Thymus (tissue), 11 donors: ENCODE results near the gene PHEX. TPM values are rescaled to one million over a fixed set of nuclear protein-coding genes. Genes with fewer than 3 reads are reported as not detected.

Experiments used
- DNase-seq, 9 donors: peaks; one replicate each; pipeline ENCODE4 v3.0.0-alpha.2; 2013; ENCODE audit warnings: low spot score in 9 of 9, low read depth in 6 of 9, missing footprints in 1 of 9
- H3K27ac ChIP-seq, 2 donors: one replicate each; pipeline ENCODE4 v1.5.1; 2013; ENCODE audit warnings: control low read depth in 1 of 2, low read depth in 1 of 2, low read length in 1 of 2, mild to moderate bottlenecking in 1 of 2, moderate library complexity in 1 of 2
- H3K27me3 ChIP-seq, 2 donors: one replicate each; pipeline ENCODE4 v1.5.1; 2013; ENCODE audit warnings: low read length in 1 of 2; ENCODE audit not compliant: control insufficient read depth in 2 of 2, insufficient read depth in 1 of 2
- H3K36me3 ChIP-seq, 2 donors: one replicate each; pipeline ENCODE4 v1.5.1; 2013; ENCODE audit warnings: low read length in 1 of 2, mild to moderate bottlenecking in 1 of 2, moderate library complexity in 1 of 2; ENCODE audit not compliant: control insufficient read depth in 2 of 2, insufficient read depth in 2 of 2
- H3K4me1 ChIP-seq, 2 donors: one replicate each; pipeline ENCODE4 v1.5.1; 2013; ENCODE audit warnings: low read length in 2 of 2; ENCODE audit not compliant: control insufficient read depth in 2 of 2, insufficient read depth in 2 of 2
- H3K4me3 ChIP-seq, 2 donors: one replicate each; pipeline ENCODE4 v1.5.1; 2013; ENCODE audit warnings: low read length in 2 of 2, control low read depth in 1 of 2, mild to moderate bottlenecking in 1 of 2
- H3K9me3 ChIP-seq, 2 donors: one replicate each; pipeline ENCODE4 v1.5.1; 2013; ENCODE audit warnings: low read length in 1 of 2, mild to moderate bottlenecking in 1 of 2; ENCODE audit not compliant: control insufficient read depth in 2 of 2, insufficient read depth in 1 of 2
- WGBS: extraction: QIAGEN DNeasy Blood & Tissue Kit; methylation state at CpG from one replicate; pipeline ENCODE4 v1.1.7; 2013; 5-methylcytosine and 5-hydroxymethylcytosine counted together
- polyA plus RNA-seq: library from polyadenylated mRNA; stranded (reverse); fragments of 200-250 nt; gene quantifications from one replicate; pipeline ENCODE4 v1.2.3, GENCODE V29; 2013
- total RNA-seq: library from RNA; stranded (reverse); fragments of 120-200 nt; gene quantifications from one replicate; pipeline ENCODE4 v1.2.4, GENCODE V29; 2013
- donor health status: healthy.

The PHEX gene
- total and polyA plus RNA-seq, 2 donors: 0.66 TPM

DNA sequence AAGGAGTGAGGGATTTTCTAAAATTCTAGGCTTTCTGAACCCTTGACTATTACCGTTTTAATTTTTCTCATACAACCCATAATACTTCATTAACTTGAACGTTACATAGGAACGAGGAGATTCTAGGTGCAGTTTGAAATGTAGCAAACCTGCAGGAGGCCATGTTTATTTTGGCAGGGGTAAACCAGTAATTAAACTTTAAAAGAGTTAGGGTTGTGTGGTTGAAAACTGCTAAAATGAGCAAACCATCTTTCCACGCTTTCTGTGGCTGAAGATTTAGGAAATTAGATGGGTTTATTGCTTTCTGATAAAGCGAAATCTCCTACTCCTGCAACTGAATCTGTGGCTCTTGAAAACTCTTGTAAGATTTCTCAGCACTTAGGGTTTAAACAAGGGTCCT lies 1.7 kb downstream of the PHEX start:
- Histone ChIP-seq H3K4me3 (no peak overlapping the region), H3K27ac (no peak overlapping the region), H3K4me1 (peaks cover 0 to 2% of the 10 kb centered on the region in 2 donors), H3K36me3 (no peaks in the 10 kb centered on the region), H3K9me3 (no peaks in the 10 kb centered on the region), H3K27me3 (no peaks in the 10 kb centered on the region)
- WGBS: 77% methylated on average over 5 of the region's 5 CpGs
- no peak for DNase-seq

DNA sequence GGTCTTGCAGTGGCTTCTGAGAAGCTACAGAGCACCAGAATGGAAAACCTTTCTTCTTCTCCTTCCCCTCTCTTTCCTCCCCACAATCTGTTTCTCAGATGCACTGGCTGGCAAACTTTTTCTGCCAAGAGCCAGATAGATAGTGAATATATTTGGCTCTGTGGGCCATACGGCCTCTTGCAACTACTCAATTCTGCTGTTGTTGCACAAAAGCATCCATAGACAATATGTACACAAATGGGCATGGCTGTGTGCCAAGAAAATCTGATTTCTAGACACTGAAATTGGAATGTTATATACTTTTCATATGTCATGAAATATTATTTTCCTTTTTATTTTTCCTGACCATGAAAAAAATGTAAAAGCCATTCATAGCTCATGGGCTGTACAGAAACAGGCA lies 3.1 kb downstream of the PHEX start:
- WGBS: 97% methylated on average over 1 of the region's 1 CpG
- Histone ChIP-seq H3K4me3 (no peak overlapping the region), H3K36me3 (no peaks in the 10 kb centered on the region), H3K27ac (no peak overlapping the region), H3K27me3 (no peaks in the 10 kb centered on the region), H3K4me1 (peaks cover 0 to 2% of the 10 kb centered on the region in 2 donors), H3K9me3 (no peaks in the 10 kb centered on the region)
- no peak for DNase-seq

DNA sequence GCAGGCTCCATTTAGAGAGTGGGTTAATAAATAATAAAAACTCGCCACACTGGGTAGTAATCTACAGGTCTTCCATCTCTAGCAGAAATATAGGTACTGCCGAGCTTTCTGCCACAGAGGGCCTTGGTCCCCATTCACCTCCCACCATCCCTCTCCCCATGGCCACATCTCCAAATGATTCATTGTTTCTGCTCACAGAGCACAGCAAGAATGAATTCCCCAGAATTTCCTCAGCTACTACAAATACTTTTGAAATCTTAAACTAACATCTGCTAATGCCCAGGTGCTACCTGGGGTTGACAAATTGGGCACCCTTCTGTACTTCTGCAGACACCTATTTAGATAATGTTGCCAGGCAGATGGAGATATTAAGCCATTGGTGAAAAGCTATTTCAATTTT lies 5.1 kb downstream of the PHEX start:
- 94% methylated on average over 2 of the region's 2 CpGs for WGBS
- H3K4me1 ChIP-seq: peaks cover 0 to 2% of the 10 kb centered on the region in 2 donors
- H3K9me3 ChIP-seq: no peaks in the 10 kb centered on the region
- H3K4me3 ChIP-seq: no peak overlapping the region
- no peaks in the 10 kb centered on the region for H3K36me3 ChIP-seq
- H3K27ac ChIP-seq: no peak overlapping the region
- DNase-seq: no peak
- no peaks in the 10 kb centered on the region for H3K27me3 ChIP-seq

DNA sequence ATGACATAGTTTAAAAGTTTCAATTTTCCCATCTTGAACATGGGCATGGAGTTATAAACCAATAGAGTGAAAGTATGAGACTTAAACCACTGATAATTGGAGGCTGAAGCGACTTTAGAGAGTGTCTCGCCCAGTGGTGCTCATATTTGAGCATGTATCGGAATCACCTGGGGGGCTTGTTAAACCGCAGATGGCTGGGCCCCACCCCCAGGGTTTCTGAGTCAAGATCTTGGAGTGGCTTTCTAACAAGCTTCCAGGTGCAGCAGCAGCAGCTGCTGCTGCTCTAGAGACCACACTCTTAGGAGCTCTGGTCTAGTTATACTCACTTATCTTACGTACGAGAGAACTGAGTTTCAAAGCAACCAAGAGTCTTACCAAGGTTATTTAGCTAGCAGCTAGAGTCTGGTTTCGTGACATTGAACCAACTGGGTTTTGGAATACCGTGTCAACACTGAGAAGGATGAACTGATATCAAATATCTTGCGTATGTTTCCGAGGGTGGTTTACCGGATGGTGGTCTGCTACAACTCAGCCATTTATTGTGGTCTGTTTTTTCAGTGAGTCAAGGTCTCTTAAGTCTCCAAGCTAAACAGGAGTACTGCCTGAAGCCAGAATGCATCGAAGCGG lies 5.9 kb downstream of the PHEX start:
- no peak overlapping the region for H3K4me3 ChIP-seq
- WGBS: 88% methylated on average over 13 of the region's 13 CpGs
- no peaks in the 10 kb centered on the region for H3K9me3 ChIP-seq
- H3K36me3 ChIP-seq: no peaks in the 10 kb centered on the region
- peak in 4 of 9 donors; percentile 3 to 44 (median 13) for DNase-seq
- peak overlapping the region in 1 of 2 donors; percentile 56 for H3K27ac ChIP-seq
- H3K27me3 ChIP-seq: no peaks in the 10 kb centered on the region
- H3K4me1 ChIP-seq: peaks cover 0 to 2% of the 10 kb centered on the region in 2 donors

DNA sequence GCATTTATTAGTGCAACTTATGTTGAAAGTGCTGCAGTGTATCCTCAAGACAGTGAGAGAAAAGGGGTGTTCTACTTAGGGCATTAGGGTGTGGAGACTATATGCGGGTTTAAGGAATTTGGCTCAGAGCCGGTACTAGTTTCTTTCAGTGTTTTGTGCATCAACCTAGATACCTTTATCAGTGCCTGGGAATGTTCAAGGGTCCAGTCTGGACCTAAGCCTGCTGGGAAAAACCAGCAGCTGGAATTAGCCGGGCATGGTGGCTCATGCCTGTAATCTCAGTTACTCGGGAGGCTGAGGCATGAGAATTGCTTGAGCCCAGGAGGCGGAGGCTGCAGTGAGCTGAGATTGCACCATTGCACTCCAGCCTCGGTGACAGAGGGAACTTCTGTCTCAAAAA lies 7.4 kb downstream of the PHEX start:
- DNase-seq: no peak
- 96% methylated on average over 6 of the region's 6 CpGs for WGBS

DNA sequence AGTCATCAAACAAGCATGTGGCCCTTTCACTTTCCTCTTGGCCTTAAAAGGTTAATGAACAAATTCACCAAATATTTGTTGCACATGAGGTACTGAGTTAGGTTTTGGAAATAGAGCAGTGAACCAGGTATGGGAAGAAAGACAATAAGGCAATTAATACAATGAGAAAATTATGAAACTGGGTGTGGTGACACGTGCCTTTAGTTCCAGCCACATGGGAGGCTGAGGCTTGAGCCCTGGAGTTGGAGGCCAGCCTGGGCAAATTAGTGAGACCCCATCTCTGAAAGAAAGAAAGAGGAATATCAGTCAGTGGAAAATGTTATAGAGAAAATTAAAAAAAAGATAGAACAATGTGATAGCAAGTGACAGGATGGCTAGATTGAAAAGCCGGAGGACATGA lies 8.1 kb downstream of the PHEX start:
- Histone ChIP-seq H3K27ac (no peak overlapping the region), H3K9me3 (no peaks in the 10 kb centered on the region), H3K36me3 (no peaks in the 10 kb centered on the region), H3K4me3 (no peak overlapping the region), H3K27me3 (no peaks in the 10 kb centered on the region), H3K4me1 (peaks cover 0 to 2% of the 10 kb centered on the region in 2 donors)
- 99% methylated on average over 2 of the region's 2 CpGs for WGBS
- no peak for DNase-seq

More for the DNA sequence above, 7.4 kb downstream of the PHEX start:
- H3K4me1 ChIP-seq: peaks cover 0 to 2% of the 10 kb centered on the region in 2 donors
- H3K36me3 ChIP-seq: no peaks in the 10 kb centered on the region
- H3K4me3 ChIP-seq: no peak overlapping the region
- no peaks in the 10 kb centered on the region for H3K9me3 ChIP-seq
- no peaks in the 10 kb centered on the region for H3K27me3 ChIP-seq
- H3K27ac ChIP-seq: no peak overlapping the region

DNA sequence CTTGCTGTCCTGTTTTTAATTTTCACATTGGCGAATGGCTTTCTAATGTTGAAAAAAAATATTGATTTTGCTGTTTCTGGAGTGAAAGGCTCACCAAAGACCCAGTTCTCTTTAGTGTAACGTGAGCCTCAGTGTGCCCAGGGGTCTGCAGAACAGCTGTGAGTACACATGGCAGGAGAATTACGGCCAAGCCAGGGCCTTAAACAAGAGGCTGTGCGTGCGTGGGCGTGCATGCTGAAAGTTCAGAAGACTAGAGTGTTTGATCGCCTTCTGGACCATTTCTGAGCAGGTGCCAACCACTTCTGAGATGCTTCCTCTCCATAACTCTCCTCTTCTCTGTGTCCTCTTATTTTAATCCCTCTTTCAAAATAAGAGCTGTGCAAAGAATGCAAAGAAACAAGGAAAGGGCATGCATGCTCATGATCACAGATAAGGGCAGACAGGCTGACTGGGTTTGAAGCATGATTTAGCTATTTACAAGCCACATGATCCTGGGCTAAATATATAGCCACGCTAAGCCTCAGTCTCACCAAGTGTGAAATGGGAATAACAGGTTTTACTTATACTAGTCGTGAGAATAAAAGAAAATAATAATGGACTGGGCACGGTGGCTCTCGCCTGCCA lies 9.9 kb downstream of the PHEX start:
- Histone ChIP-seq H3K27ac (no peak overlapping the region), H3K27me3 (no peaks in the 10 kb centered on the region), H3K4me1 (peaks cover 0 to 2% of the 10 kb centered on the region in 2 donors), H3K9me3 (no peaks in the 10 kb centered on the region), H3K4me3 (no peak overlapping the region), H3K36me3 (no peaks in the 10 kb centered on the region)
- DNase-seq: no peak
- WGBS: 84% methylated on average over 11 of the region's 11 CpGs

DNA sequence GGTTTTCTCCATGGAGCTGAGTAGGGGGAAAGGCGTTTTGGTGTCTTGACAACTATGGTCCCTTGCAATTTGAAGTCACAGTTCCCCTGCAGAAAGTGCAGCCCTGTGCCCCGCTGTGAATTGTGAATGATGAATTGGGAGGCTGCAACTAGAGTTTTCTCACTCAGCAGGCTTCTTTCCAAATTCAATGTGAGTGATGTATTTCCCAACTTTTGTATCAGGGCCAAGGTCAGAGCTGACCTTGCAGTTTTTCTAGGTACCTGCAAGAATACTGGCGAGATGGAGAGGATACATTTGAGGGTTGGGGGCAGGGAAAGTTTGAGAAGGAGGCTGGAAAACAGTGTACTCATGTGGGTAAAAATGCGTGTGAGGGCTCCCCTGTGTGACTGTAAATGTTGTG lies 11.7 kb downstream of the PHEX start:
- no peak overlapping the region for H3K27ac ChIP-seq
- H3K9me3 ChIP-seq: no peaks in the 10 kb centered on the region
- H3K36me3 ChIP-seq: no peaks in the 10 kb centered on the region
- no peaks in the 10 kb centered on the region for H3K4me1 ChIP-seq
- DNase-seq: no peak
- 90% methylated on average over 4 of the region's 4 CpGs for WGBS
- H3K27me3 ChIP-seq: no peaks in the 10 kb centered on the region
- H3K4me3 ChIP-seq: no peak overlapping the region

DNA sequence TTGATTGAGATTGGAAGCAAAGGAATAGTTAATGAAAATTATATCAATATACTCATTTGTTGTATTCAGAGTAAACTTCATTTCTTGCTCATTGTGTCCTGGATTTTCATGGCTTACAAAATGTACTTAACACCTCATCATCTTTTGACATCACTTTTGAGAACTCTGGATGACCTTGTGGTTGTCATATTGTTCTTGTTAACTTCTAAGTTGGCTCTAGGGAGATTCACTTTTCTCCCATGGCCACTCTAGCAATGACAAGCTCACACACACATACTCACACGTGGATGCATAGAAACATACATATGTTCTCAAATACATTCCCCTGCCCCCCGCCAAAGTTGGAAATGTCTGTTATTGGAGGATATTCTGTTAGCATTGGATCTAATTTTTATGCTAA lies 15.3 kb downstream of the PHEX start:
- Histone ChIP-seq H3K36me3 (no peaks in the 10 kb centered on the region), H3K27ac (no peak overlapping the region), H3K4me3 (no peak overlapping the region), H3K27me3 (no peaks in the 10 kb centered on the region), H3K4me1 (no peaks in the 10 kb centered on the region), H3K9me3 (no peaks in the 10 kb centered on the region)
- WGBS: 90% methylated on average over 2 of the region's 2 CpGs
- DNase-seq: no peak
